Measurements from ENCODE around the gene TBC1D9. TPM values are rescaled to one million over a fixed set of nuclear protein-coding genes. Genes with fewer than 3 reads are reported as not detected.

The TBC1D9 gene
- total RNA-seq, 1 experiment from 2014 or later: 12.5 TPM

DNA sequence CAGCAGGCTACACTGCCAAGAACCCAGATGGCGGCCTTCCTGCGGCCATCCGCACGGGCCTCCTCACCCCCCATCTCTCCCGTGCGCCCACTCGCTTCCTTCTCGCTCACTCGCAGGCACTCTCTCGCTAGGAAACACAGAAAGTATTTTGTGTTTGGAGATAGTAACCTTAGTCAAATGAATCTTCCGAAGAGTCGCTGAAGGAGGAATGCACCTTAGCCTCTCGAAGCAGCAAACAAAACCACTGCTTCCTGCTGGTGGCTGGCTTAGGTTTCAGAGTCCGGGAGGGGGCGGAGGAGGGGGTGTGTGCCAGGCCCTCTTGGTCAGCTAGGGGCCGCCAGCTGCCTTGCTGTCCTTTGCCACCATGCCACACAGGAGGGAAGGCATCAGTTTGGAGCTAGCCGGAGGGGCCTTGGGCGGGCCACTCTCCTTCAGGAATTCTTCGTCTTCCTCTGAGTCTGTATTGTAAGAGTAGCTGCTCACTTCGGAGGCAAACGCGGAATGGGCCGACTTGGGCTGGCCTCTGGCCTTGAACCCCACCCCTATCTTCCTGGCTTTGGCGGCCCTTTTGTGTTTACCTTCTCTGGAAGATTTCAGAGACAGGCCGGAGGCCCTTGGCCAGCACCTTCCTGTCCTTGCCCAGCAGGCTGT, 114.3 kb downstream of the TBC1D9 start:
- Mint-ChIP-seq H3K4me3 (ENCODE audit: unreplicated experiment) (no peak overlapping the region), H3K27ac (ENCODE audit: unreplicated experiment) (peak overlapping the region; percentile 74), H3K27me3 (ENCODE audit: insufficient read depth, unreplicated experiment) (no peaks in the 10 kb centered on the region), H3K4me1 (ENCODE audit: low read depth, unreplicated experiment) (peaks cover 31% of the 10 kb centered on the region), H3K36me3 (ENCODE audit: insufficient read depth, unreplicated experiment) (peaks cover 36% of the 10 kb centered on the region), H3K9me3 (ENCODE audit: unreplicated experiment) (no peaks in the 10 kb centered on the region)
- H3K4me1 ChIP-seq: peaks cover 35% of the 10 kb centered on the region
- DNase-seq: peak in 1 of 2 experiments; percentile 19
- H3K4me3 ChIP-seq (ENCODE audit: low read depth, low read length): no peak overlapping the region
- no peaks in the 10 kb centered on the region for H3K27me3 ChIP-seq (replicated peaks; ENCODE audit: control insufficient read depth, insufficient read depth, low read length)
- ChIA-PET CTCF (no interaction called here), POLR2A (no interaction called here)
- intact Hi-C loops (cut with micrococcal nuclease; ENCODE audit: unreplicated experiment): loop anchor here (1.0 to 10.0 kb wide), 3 partner anchors 27 to 113 kb away; partner anchors contain the start of gene TBC1D9
- no peaks in the 10 kb centered on the region for H3K36me3 ChIP-seq (ENCODE audit: control insufficient read depth, insufficient read depth, low read length)
- no TSS peak for BruUV-seq (replicated peaks)
- TF ChIP-seq, protein P1, sequence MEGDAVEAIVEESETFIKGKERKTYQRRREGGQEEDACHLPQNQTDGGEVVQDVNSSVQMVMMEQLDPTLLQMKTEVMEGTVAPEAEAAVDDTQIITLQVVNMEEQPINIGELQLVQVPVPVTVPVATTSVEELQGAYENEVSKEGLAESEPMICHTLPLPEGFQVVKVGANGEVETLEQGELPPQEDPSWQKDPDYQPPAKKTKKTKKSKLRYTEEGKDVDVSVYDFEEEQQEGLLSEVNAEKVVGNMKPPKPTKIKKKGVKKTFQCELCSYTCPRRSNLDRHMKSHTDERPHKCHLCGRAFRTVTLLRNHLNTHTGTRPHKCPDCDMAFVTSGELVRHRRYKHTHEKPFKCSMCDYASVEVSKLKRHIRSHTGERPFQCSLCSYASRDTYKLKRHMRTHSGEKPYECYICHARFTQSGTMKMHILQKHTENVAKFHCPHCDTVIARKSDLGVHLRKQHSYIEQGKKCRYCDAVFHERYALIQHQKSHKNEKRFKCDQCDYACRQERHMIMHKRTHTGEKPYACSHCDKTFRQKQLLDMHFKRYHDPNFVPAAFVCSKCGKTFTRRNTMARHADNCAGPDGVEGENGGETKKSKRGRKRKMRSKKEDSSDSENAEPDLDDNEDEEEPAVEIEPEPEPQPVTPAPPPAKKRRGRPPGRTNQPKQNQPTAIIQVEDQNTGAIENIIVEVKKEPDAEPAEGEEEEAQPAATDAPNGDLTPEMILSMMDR (IDR thresholded peaks at IDR 0.05; ENCODE audit: insufficient read depth in 1 of 2, low read depth in 1 of 2, low read length in 1 of 2, severe bottlenecking in 1 of 2, unreplicated experiment in 1 of 2): no peak
- peaks cover 8% of the 10 kb centered on the region for H3K9me3 ChIP-seq

DNA sequence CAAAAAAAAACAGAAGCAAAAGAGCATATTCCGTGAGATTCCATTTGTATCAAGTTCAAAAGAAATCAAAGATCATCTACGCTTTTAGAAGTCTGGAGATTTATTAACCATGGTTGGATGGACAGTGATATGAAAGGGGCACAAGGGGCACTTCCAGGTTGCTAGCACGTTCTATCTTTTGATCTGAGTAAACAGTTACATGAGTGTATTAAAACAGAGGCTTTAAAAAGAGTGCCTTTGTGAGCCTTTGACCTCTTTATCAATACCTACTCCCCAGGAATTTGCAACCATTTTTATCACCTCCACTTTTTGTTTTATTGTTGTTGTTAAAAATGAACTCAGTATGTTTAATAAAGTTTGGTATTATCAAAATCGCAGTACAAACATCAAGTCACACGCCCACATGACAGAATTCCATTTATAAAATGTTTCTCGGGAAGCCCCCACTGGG, 115.1 kb downstream of the TBC1D9 start:
- TF ChIP-seq, protein P1 (IDR thresholded peaks at IDR 0.05; ENCODE audit: insufficient read depth in 1 of 2, low read depth in 1 of 2, low read length in 1 of 2, severe bottlenecking in 1 of 2, unreplicated experiment in 1 of 2): no peak
- Mint-ChIP-seq H3K36me3 (ENCODE audit: insufficient read depth, unreplicated experiment) (peaks cover 44% of the 10 kb centered on the region), H3K9me3 (ENCODE audit: unreplicated experiment) (no peaks in the 10 kb centered on the region), H3K27ac (ENCODE audit: unreplicated experiment) (peak overlapping the region; percentile 74), H3K4me3 (ENCODE audit: unreplicated experiment) (no peak overlapping the region), H3K27me3 (ENCODE audit: insufficient read depth, unreplicated experiment) (no peaks in the 10 kb centered on the region), H3K4me1 (ENCODE audit: low read depth, unreplicated experiment) (peaks cover 25% of the 10 kb centered on the region)
- ChIA-PET CTCF (no interaction called here), POLR2A (no interaction called here)
- intact Hi-C loops (cut with micrococcal nuclease; ENCODE audit: unreplicated experiment): loop anchor here (1.0 to 10.0 kb wide), 3 partner anchors 26 to 114 kb away; partner anchors contain the start of gene TBC1D9
- Histone ChIP-seq H3K4me1 (peaks cover 35% of the 10 kb centered on the region), H3K27me3 (replicated peaks; ENCODE audit: control insufficient read depth, insufficient read depth, low read length) (no peaks in the 10 kb centered on the region), H3K36me3 (ENCODE audit: control insufficient read depth, insufficient read depth, low read length) (no peaks in the 10 kb centered on the region), H3K4me3 (ENCODE audit: low read depth, low read length) (no peak overlapping the region), H3K9me3 (peaks cover 8% of the 10 kb centered on the region)
- DNase-seq: peak in 1 of 2 experiments; percentile 35
- BruUV-seq (replicated peaks): no TSS peak

DNA sequence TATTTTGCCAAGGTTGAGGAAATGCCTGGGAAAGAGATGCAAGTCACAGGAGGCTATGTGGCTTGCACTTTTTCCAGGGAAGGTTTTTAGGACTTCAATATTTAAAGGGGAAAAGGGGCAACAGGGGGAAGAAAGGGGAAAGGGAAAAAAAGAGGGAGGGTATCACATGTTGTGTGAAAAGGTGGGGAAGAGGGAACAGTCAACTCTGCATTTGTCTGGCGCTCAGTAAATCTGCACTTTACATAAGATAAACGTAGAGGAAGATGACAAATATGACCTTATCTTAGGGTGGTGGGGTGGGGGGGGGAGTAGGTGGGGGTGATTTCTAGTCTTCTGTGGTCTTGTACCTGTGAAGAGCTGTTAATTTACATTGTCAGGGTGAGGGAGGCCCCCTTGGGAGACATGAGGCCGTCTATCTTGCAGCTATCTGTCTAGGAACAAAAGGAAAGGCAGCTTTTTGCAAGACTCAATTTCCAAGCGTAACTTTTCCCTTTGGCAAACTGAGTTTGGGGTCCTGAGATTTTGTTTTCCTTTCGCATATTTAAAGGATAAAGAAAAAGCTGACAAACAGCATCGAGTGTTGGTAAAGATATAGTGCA, 115.9 kb downstream of the TBC1D9 start:
- POLR2A ChIA-PET: no interaction called here
- Histone ChIP-seq H3K4me3 (ENCODE audit: low read depth, low read length) (no peak overlapping the region), H3K27me3 (replicated peaks; ENCODE audit: control insufficient read depth, insufficient read depth, low read length) (no peaks in the 10 kb centered on the region), H3K9me3 (peaks cover 8% of the 10 kb centered on the region), H3K4me1 (peaks cover 39% of the 10 kb centered on the region), H3K36me3 (ENCODE audit: control insufficient read depth, insufficient read depth, low read length) (no peaks in the 10 kb centered on the region)
- H3K4me3 Mint-ChIP-seq (ENCODE audit: unreplicated experiment): no peak overlapping the region
- peak overlapping the region; percentile 54 for H3K27ac Mint-ChIP-seq (ENCODE audit: unreplicated experiment)
- BruUV-seq (replicated peaks): no TSS peak
- TF ChIP-seq, protein P1 (IDR thresholded peaks at IDR 0.05; ENCODE audit: insufficient read depth in 1 of 2, low read depth in 1 of 2, low read length in 1 of 2, severe bottlenecking in 1 of 2, unreplicated experiment in 1 of 2): no peak
- CTCF ChIA-PET: interaction anchor here (0.6 kb wide), 1 partner anchor 520 kb away, joined by 4 read pairs; no protein-coding TSS in a partner anchor
- DNase-seq: no peak
- peaks cover 21% of the 10 kb centered on the region for H3K4me1 Mint-ChIP-seq (ENCODE audit: low read depth, unreplicated experiment)
- intact Hi-C loops (cut with micrococcal nuclease; ENCODE audit: unreplicated experiment): loop anchor here (2.0 to 10.0 kb wide), 2 partner anchors 25 to 115 kb away; partner anchors contain the start of gene TBC1D9
- H3K9me3 Mint-ChIP-seq (ENCODE audit: unreplicated experiment): no peaks in the 10 kb centered on the region
- H3K27me3 Mint-ChIP-seq (ENCODE audit: insufficient read depth, unreplicated experiment): no peaks in the 10 kb centered on the region
- peaks cover 44% of the 10 kb centered on the region for H3K36me3 Mint-ChIP-seq (ENCODE audit: insufficient read depth, unreplicated experiment)

Measured in Caco-2 (cell line).